RWPE2 (cell line): ENCODE results near the gene PSMG3.

ENCODE experiments used
- ATAC-seq: fragments of 200-7000 bp; cut with Tn5 transposase; 3 replicates; pipeline ENCODE4 v1.9.1; 2021; ENCODE audit warnings: low read depth
- DNase-seq: peaks from one replicate; pipeline ENCODE4 v3.0.0-alpha.2; 2020; ENCODE audit warnings: low spot score
- H3K27ac ChIP-seq: fragments of 450-650 bp; 2 replicates; pipeline ENCODE4 v1.5.1; 2017; ENCODE audit warnings: mild to moderate bottlenecking; ENCODE audit not compliant: poor library complexity, severe bottlenecking
- H3K27me3 ChIP-seq: fragments of 250-450 bp; sonication (Bioruptor Pico); 2 replicates; pipeline ENCODE4 v1.5.1; 2021; ENCODE audit warnings: mild to moderate bottlenecking, moderate library complexity; ENCODE audit not compliant: insufficient read depth, poor library complexity, severe bottlenecking
- H3K36me3 ChIP-seq: fragments of 250-450 bp; sonication (Bioruptor Pico); 2 replicates; pipeline ENCODE4 v1.5.1; 2020; ENCODE audit warnings: low read depth, mild to moderate bottlenecking, moderate library complexity
- H3K4me1 ChIP-seq: fragments of 250-450 bp; sonication (Bioruptor Pico); 2 replicates; pipeline ENCODE4 v1.5.1; 2021; ENCODE audit warnings: mild to moderate bottlenecking, moderate library complexity; ENCODE audit not compliant: insufficient read depth, poor library complexity, severe bottlenecking
- H3K4me3 ChIP-seq: fragments of 250-450 bp; sonication (Bioruptor Pico); 2 replicates; pipeline ENCODE4 v1.5.1; 2021; ENCODE audit warnings: mild to moderate bottlenecking, moderate library complexity; ENCODE audit not compliant: severe bottlenecking
- H3K9me3 ChIP-seq: fragments of 250-450 bp; sonication (Bioruptor Pico); 2 replicates; pipeline ENCODE4 v1.5.1; 2021; ENCODE audit warnings: mild to moderate bottlenecking, moderate library complexity; ENCODE audit not compliant: severe bottlenecking
- CTCF ChIP-seq: fragments of 450-650 bp; IDR thresholded peaks from one replicate; pipeline ENCODE4 v1.5.1; 2017; ENCODE audit warnings: mild to moderate bottlenecking, moderate library complexity; ENCODE audit not compliant: poor library complexity, severe bottlenecking

The PSMG3 gene

GRCh38 chr7:1555813-1556543 is 13.9 kb downstream of the PSMG3 start, which contains the start of gene TMEM184A:
TMEM184A (minus strand) TSS chr7:1556205; CDS start chr7:1555484, 721 bp downstream.
- peak; percentile 91 for DNase-seq
- Histone ChIP-seq H3K27me3 (no peaks in the 10 kb centered on the region), H3K27ac (peak within 1 kb of the TSS; percentile 91), H3K36me3 (no peaks in the 10 kb centered on the region), H3K9me3 (no peaks in the 10 kb centered on the region), H3K4me3 (peak within 1 kb of the TSS; percentile 18), H3K4me1 (peaks cover 30% of the 10 kb centered on the region)
- peak; percentile 84 for TF ChIP-seq CTCF
- ATAC-seq, result peak; percentile 57

- Histone ChIP-seq H3K27ac (peak overlapping the region; percentile 91), H3K4me1 (peaks cover 27% of the 10 kb centered on the region), H3K27me3 (no peaks in the 10 kb centered on the region), H3K36me3 (peaks cover 3% of the 10 kb centered on the region; the same call in 1 of the 2 replicates), H3K9me3 (no peaks in the 10 kb centered on the region), H3K4me3 (peak overlapping the region; percentile 18)
- peak; percentile 79 for ATAC-seq
- no peak for TF ChIP-seq CTCF
- DNase-seq, result peak; percentile 94
Observed at GRCh38 chr7:1555046-1555812, 14.6 kb downstream of the PSMG3 start.

DNA sequence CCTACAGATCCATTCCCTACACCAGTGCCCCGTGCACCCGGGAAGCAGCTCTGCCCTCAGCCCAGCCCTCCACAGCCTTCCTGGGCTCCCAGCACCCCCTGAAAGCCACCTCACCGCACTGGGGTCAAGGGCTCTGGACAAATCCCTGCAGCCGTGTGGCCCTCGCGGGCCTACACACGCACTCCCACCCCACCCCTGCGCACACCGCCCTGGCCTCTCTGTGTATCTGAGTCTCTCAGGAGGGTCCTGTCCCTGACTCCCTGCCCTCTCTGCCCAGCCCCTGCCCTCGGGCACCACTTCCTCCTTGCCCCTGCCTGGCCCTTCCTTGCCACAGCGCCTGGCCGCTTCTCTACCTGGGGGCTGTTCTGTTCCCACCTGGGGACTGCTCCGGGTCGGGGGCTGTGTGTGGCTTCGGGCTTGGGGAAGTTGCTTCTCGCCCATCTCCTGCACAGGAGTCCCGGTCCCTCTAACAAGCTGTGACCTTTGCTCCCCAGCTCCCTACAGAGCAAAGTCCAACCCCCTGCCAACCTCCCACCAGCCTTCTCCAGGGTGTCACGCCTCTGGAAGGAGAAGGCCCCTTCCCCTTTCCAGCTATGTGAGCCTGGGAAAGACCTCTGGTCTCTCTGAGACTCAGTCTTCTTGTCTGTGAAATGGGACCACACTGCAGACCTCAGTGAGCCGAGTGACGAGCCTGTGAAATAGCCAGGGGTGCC is 15.3 kb downstream of the PSMG3 start:
- Histone ChIP-seq H3K9me3 (no peaks in the 10 kb centered on the region), H3K4me3 (no peak overlapping the region), H3K36me3 (peaks cover 4% of the 10 kb centered on the region), H3K4me1 (peaks cover 19% of the 10 kb centered on the region), H3K27ac (peak overlapping the region; percentile 91), H3K27me3 (no peaks in the 10 kb centered on the region)
- ATAC-seq (no peak), DNase-seq (no peak)
- no peak for TF ChIP-seq CTCF

DNA sequence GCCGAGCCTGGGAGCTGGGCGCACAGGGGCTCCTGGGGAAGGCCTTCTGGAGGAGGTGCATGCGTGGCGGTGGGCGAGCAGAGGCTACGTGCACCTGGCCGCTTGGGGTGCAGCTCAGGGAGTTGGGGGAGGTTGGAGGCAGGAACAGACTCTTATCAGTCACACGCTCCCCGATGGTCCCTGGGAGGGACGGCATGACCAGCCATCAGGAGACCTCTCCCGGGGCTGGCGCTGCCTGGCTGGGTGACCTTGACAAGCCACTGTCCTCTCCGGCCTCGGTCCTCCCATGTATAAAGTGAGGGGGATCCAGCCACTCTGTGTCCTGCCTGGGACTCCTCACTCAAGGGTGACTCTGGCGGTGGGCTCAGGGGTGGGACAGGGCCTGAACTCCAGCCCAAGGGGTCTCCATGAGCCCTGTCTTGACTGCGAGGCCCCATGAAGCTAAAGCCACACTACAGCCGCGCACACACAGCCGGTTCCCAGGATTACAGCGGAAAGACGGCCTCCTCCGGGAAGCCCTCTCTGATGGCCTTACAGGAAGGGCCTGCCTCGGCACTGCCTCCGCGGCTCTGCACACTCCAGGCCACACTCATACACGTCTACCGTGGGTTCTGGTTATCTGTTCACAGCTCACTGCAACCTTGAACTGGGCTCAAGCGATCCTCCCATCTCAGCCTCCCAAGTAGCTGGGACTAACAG is 16.2 kb downstream of the PSMG3 start:
- Histone ChIP-seq H3K9me3 (no peaks in the 10 kb centered on the region), H3K27ac (no peak overlapping the region), H3K36me3 (peaks cover 4% of the 10 kb centered on the region), H3K4me1 (peaks cover 16% of the 10 kb centered on the region), H3K27me3 (no peaks in the 10 kb centered on the region), H3K4me3 (no peak overlapping the region)
- TF ChIP-seq CTCF, result no peak
- DNase-seq, result no peak
- no peak for ATAC-seq
